GM12892 (cell line): ENCODE data around the gene CDK9. TPM values are rescaled to one million over a fixed set of nuclear protein-coding genes. Genes with fewer than 3 reads are reported as not detected.
A peak's percentile ranks its signal among the peaks of the same experiment; 100 is the strongest.

Experiments used
- DNase-seq: peaks from one replicate; pipeline ENCODE4 v3.0.0; 2011; ENCODE audit not compliant: insufficient read length
- FAIRE-seq: peaks from 2 replicates; lab custom pipeline; 2011; peaks lifted over from hg19 to GRCh38; lab: Jason Lieb, UNC
- POLR2A ChIP-seq: IDR thresholded peaks from 2 replicates; pipeline ENCODE4 v1.6.1; 2011; ENCODE audit warnings: low read depth, low read length, control low read depth
- POLR2AphosphoS5 ChIP-seq: IDR thresholded peaks from 2 replicates; pipeline ENCODE4 v1.6.1; 2011; ENCODE audit warnings: low read depth, low read length, control low read depth
- TAF1 ChIP-seq: IDR thresholded peaks from 2 replicates; pipeline ENCODE4 v1.6.1; 2011; ENCODE audit warnings: low read depth, mild to moderate bottlenecking, control low read depth, low read length, borderline replicate concordance
- polyA plus RNA-seq: library from polyadenylated mRNA; unstranded; fragments of >200 nt; gene quantifications from one replicate; pipeline ENCODE4 v1.2.1, GENCODE V29; 2012; ENCODE audit warnings: missing spikeins, inconsistent platforms; ENCODE audit not compliant: missing spikeins

CDK9 gene
- polyA plus RNA-seq, result 32.9 TPM

GRCh38 chr9:127785933-127786772, at the start of gene CDK9:
TSS of gene CDK9 (plus strand) at chr9:127786034. CDS start at chr9:127786149, 115 bp downstream.
- TF ChIP-seq POLR2AphosphoS5 (no peak), POLR2A (peak; percentile 62; the same call in 1 of the 2 replicates), TAF1 (peak; percentile 51; the same call in 1 of the 2 replicates)
- peak; percentile 85 for FAIRE-seq
- peak; percentile 90 for DNase-seq

GRCh38 chr9:127738666-127739065, 47.2 kb upstream of the CDK9 start:
- no peak for FAIRE-seq
- no peak for DNase-seq
- no peak for TF ChIP-seq POLR2A
- TF ChIP-seq POLR2AphosphoS5, result no peak
- no peak for TF ChIP-seq TAF1

DNA sequence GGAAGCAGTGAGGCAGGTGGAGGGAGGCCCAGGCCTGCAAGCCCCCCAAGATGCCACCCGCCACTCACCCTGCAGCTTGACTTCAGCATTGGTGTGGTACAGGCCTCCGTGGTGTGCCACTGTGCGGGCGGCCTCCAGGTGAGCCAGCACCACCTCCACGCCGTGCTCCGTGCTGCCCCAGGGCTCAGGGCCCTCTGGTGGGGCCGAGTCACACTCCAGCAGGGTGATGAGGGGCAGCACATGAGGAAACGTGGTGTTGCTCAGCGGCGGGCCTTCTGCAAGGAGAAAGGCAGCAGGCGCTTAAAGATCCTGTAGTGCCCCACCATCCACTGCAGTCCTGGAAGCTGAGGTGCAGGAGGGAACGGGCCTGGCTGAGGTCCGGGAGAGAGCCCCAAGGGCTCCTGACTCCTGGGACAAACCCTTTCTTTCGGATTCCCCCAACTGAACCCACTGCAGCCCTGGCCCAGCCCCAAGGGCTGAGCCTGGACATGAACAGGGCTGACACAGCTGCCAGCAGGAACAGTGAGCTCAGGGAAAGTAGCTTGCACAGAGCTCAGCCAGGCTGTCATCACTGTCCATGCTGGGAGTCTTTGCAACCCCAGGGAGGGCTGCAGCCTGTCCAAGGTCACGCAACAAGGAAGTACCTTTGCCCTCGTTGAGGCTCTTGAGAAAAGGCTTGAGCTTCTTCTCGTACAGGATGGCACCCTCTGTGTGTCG, 46.1 kb upstream of the CDK9 start:
- no peak for DNase-seq
- no peak for FAIRE-seq
- TF ChIP-seq POLR2A (no peak), POLR2AphosphoS5 (no peak), TAF1 (no peak)

- FAIRE-seq, result no peak
- TF ChIP-seq TAF1 (no peak), POLR2A (no peak)
- DNase-seq, result no peak
Observed at GRCh38 chr9:127741831-127742434, 43.9 kb upstream of the CDK9 start.

- TF ChIP-seq POLR2A, result no peak
- DNase-seq, result no peak
- no peak for FAIRE-seq
Observed at GRCh38 chr9:127742435-127743088, 43.3 kb upstream of the CDK9 start.

- TF ChIP-seq POLR2A (no peak), TAF1 (no peak), POLR2AphosphoS5 (no peak)
- DNase-seq, result no peak
- no peak for FAIRE-seq
Observed at GRCh38 chr9:127744398-127745110, 41.3 kb upstream of the CDK9 start.

GRCh38 chr9:127746959-127747569, 38.8 kb upstream of the CDK9 start:
- DNase-seq (no peak), FAIRE-seq (no peak)
- TF ChIP-seq POLR2A (no peak), POLR2AphosphoS5 (no peak), TAF1 (no peak)

GRCh38 chr9:127749090-127749787, 36.6 kb upstream of the CDK9 start:
- FAIRE-seq, result no peak
- no peak for DNase-seq
- TF ChIP-seq TAF1 (no peak), POLR2A (no peak), POLR2AphosphoS5 (no peak)

- TF ChIP-seq POLR2AphosphoS5 (no peak), POLR2A (no peak), TAF1 (no peak)
- DNase-seq (no peak), FAIRE-seq (no peak)
Observed at GRCh38 chr9:127751269-127752054, 34.4 kb upstream of the CDK9 start.

DNA sequence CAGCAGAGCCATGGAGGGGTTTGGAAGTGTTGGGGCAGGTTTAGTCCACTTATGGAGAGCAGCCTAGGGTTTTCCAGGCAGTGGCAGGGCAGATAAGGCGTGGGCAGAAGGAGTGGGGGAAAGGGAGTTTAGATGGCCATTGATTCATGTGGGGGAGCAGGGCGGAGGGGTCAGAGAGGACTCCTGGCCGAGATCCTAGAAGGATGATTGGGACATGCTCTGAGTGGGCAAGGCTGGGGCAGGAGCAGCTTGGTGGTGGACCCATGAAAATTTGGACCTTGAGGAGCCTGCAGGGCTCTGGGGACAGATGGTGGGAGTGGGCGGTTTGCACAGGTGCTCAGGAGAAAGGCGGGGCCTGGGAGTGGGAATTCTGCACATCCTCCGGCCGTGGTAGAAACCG, 32.7 kb upstream of the CDK9 start:
- DNase-seq (no peak), FAIRE-seq (no peak)
- TF ChIP-seq POLR2AphosphoS5, result no peak
- no peak for TF ChIP-seq TAF1
- no peak for TF ChIP-seq POLR2A
